Measurements from ENCODE around the gene GHITM. TPM values are rescaled to one million over a fixed set of nuclear protein-coding genes. Genes with fewer than 3 reads are reported as not detected.

The GHITM gene
- total RNA-seq, 1 donor from 2014 or later, result 77.2 TPM

DNA sequence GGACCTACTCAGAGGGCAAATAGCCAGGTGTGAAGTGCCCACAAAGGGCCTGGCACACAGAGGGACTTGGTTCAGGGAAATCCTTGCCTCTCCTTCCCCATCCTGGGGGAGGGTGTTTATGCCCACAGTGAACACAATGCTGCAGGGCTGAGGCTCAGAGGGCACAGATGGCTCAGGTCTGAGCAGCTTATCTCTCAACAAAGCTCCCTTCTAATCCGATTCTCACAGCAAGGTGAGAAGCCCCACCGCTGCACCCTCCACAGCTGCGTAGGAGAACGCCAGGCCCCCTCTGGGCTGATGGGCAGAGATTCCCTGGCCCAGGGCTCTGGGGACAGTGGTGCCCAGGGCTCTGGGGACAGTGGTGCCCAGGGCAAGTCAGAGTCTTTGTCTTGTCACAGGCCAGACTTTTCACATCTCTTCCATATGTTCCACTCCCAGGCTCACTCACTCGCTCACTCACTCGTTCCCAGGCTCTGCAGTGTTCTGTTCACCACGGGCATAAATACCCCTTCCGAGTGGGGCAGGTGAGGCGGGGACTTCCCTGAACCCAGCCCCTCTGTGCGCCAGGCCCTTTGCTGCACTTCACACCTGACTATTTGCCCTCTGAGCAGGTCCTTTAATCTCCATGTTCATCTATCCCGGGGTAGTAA is 46.3 kb downstream of the GHITM start:
- Histone ChIP-seq H3K27me3 (no peaks in the 10 kb centered on the region), H3K4me3 (no peak overlapping the region), H3K4me1 (no peaks in the 10 kb centered on the region), H3K27ac (no peak overlapping the region), H3K36me3 (no peaks in the 10 kb centered on the region), H3K9me3 (no peaks in the 10 kb centered on the region)
- no peak for DNase-seq (ENCODE audit: low spot score in 2 of 2)
- TF ChIP-seq, protein P1, sequence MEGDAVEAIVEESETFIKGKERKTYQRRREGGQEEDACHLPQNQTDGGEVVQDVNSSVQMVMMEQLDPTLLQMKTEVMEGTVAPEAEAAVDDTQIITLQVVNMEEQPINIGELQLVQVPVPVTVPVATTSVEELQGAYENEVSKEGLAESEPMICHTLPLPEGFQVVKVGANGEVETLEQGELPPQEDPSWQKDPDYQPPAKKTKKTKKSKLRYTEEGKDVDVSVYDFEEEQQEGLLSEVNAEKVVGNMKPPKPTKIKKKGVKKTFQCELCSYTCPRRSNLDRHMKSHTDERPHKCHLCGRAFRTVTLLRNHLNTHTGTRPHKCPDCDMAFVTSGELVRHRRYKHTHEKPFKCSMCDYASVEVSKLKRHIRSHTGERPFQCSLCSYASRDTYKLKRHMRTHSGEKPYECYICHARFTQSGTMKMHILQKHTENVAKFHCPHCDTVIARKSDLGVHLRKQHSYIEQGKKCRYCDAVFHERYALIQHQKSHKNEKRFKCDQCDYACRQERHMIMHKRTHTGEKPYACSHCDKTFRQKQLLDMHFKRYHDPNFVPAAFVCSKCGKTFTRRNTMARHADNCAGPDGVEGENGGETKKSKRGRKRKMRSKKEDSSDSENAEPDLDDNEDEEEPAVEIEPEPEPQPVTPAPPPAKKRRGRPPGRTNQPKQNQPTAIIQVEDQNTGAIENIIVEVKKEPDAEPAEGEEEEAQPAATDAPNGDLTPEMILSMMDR (IDR thresholded peaks at IDR 0.05), result no peak
- intact Hi-C loops (cut with DNase I), result no loop called here

DNA sequence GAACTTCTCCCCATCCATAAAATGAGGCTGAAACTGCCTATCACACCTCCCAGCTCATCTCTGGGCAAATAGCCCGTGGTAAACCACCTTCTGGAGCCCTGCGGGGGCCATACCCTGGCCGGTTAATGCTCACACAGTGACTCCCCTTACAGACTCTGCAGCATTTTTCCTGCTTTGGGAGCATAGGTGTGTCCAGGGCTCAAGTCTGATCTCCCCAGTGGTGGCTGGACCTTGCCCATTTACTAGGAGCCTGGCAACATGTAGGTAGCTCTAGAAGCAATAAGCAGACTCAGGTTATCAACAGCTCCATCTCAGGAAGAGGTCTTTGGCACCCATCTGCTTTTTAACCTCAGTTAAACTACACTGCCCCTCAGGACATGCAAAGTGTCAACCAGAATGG is 49.5 kb downstream of the GHITM start:
- DNase-seq (ENCODE audit: low spot score in 2 of 2), result no peak
- no peaks in the 10 kb centered on the region for H3K9me3 ChIP-seq
- H3K27ac ChIP-seq, result no peak overlapping the region
- no peak overlapping the region for H3K4me3 ChIP-seq
- no peaks in the 10 kb centered on the region for H3K27me3 ChIP-seq
- TF ChIP-seq, protein P1 (IDR thresholded peaks at IDR 0.05), result no peak
- intact Hi-C loops (cut with DNase I), result no loop called here
- no peaks in the 10 kb centered on the region for H3K4me1 ChIP-seq
- no peaks in the 10 kb centered on the region for H3K36me3 ChIP-seq

DNA sequence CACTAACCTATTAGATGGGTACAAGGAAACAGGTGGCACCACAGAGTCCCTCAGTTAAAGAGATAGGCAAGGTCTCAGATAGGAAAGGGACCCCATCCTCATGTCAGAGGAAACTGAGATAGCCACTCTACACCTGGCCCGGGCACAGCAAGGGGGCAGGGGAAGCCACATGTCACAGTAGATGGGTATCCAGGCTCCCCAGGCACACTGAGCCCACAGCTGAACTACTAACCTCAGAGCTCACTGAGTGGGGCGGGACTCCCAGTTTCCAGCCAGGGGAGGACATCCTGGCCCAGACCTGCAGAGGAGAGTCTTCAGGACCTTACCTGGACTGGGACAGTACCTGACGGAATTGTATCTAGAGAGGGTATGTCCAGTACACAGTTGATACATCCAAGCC is 51.3 kb downstream of the GHITM start:
- H3K36me3 ChIP-seq, result no peaks in the 10 kb centered on the region
- no peaks in the 10 kb centered on the region for H3K4me1 ChIP-seq
- no peak for DNase-seq (ENCODE audit: low spot score in 2 of 2)
- intact Hi-C loops (cut with DNase I), result no loop called here
- H3K27ac ChIP-seq, result no peak overlapping the region
- TF ChIP-seq, protein P1 (IDR thresholded peaks at IDR 0.05), result no peak
- H3K27me3 ChIP-seq, result no peaks in the 10 kb centered on the region
- no peaks in the 10 kb centered on the region for H3K9me3 ChIP-seq
- no peak overlapping the region for H3K4me3 ChIP-seq

DNA sequence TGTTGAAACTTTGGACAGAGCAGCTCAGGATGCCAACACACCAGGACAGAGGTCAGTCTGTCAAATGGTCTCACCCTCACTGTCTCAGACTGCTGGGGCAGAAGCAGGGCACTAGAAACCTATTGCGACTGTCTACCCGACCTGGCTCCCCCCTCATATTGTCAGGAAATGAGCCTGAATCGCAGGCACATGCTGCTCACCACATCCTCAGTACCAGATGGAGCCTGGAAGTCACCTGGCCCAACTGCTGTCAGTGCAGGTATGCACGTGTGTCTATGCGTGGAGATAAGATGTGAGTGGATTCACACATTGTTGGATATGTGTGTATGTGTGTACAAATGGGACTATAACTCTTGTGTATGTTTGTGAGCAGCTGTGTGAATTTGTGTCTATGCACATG is 51.8 kb downstream of the GHITM start:
- Histone ChIP-seq H3K36me3 (no peaks in the 10 kb centered on the region), H3K4me1 (no peaks in the 10 kb centered on the region), H3K9me3 (no peaks in the 10 kb centered on the region), H3K27me3 (no peaks in the 10 kb centered on the region), H3K4me3 (no peak overlapping the region), H3K27ac (no peak overlapping the region)
- TF ChIP-seq, protein P1 (IDR thresholded peaks at IDR 0.05), result no peak
- DNase-seq (ENCODE audit: low spot score in 2 of 2), result no peak
- intact Hi-C loops (cut with DNase I), result no loop called here

DNA sequence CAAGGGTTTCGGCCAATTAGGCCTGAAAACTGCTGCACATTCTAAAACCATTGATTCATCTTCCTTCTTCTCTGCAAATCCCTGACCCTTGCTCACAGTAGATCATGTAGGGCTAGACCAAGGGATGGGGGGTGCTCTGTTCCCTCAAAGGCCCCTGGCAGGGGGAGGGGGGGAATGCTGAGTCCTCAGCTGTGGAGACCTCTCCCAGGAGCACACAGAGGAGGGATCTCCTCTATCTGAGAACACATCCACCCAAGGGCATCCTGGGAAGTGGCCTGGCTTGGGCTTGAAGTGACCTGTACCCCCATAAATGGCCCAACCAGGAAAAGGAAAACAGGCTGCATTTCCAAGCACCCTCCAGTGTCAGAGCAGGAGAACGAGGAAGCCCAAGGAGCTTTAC is 54.0 kb downstream of the GHITM start:
- H3K4me1 ChIP-seq, result no peaks in the 10 kb centered on the region
- no peaks in the 10 kb centered on the region for H3K27me3 ChIP-seq
- DNase-seq (ENCODE audit: low spot score in 2 of 2), result no peak
- no peaks in the 10 kb centered on the region for H3K9me3 ChIP-seq
- TF ChIP-seq, protein P1 (IDR thresholded peaks at IDR 0.05), result no peak
- H3K36me3 ChIP-seq, result no peaks in the 10 kb centered on the region
- H3K27ac ChIP-seq, result no peak overlapping the region
- H3K4me3 ChIP-seq, result no peak overlapping the region
- intact Hi-C loops (cut with DNase I), result no loop called here

Data from ascending aorta (tissue), 2 donors.